DND-41 (cell line): ENCODE data around the gene CDH16.

Source experiments
- ATAC-seq: fragments of 200-7000 bp; cut with Tn5 transposase; 3 replicates; pipeline ENCODE4 v1.9.1; 2021; ENCODE audit warnings: low read depth; ENCODE audit not compliant: insufficient read depth
- DNase-seq: peaks from one replicate; pipeline ENCODE4 v3.0.0-alpha.2; 2020
- H2AFZ ChIP-seq: 2 replicates; pipeline ENCODE4 v1.6.0; 2012; ENCODE audit warnings: low read depth, low read length
- H3K27ac ChIP-seq: 2 replicates; pipeline ENCODE4 v1.5.1; 2012; ENCODE audit warnings: low read length, inconsistent platforms
- H3K27me3 ChIP-seq: fragments of 200-600 bp; sonication (generic); 2 replicates; pipeline ENCODE4 v1.6.0; 2012; ENCODE audit warnings: low read length, mild to moderate bottlenecking, inconsistent platforms; ENCODE audit not compliant: insufficient read depth, poor library complexity
- H3K36me3 ChIP-seq: 2 replicates; pipeline ENCODE4 v1.5.1; 2012; ENCODE audit warnings: low read length, inconsistent platforms; ENCODE audit not compliant: insufficient read depth
- H3K4me1 ChIP-seq: 2 replicates; pipeline ENCODE4 v1.5.1; 2012; ENCODE audit warnings: mild to moderate bottlenecking, low read length; ENCODE audit not compliant: insufficient read depth
- H3K4me2 ChIP-seq: 2 replicates; pipeline ENCODE4 v1.6.0; 2012; ENCODE audit warnings: mild to moderate bottlenecking, moderate library complexity, low read length, inconsistent platforms; ENCODE audit not compliant: insufficient read depth
- H3K4me3 ChIP-seq, 2 experiments: fragments of 200-600 bp in 1 of 2; shearing (Covaris generic) in 1 of 2; 2 replicates each; pipeline ENCODE4 v1.5.1; 2012 to 2016; ENCODE audit warnings: inconsistent platforms in 2 of 2, low read length in 2 of 2, mild to moderate bottlenecking in 2 of 2, low read depth in 1 of 2, moderate library complexity in 1 of 2
- H3K79me2 ChIP-seq: 2 replicates; pipeline ENCODE4 v1.6.0; 2012; ENCODE audit warnings: low read length, inconsistent platforms; ENCODE audit not compliant: insufficient read depth
- H3K9ac ChIP-seq: 2 replicates; pipeline ENCODE4 v1.6.0; 2012; ENCODE audit warnings: low read depth, mild to moderate bottlenecking, inconsistent platforms, low read length, moderate library complexity
- H3K9me3 ChIP-seq: 2 replicates; pipeline ENCODE4 v1.5.1; 2012; ENCODE audit warnings: low read length, moderate library complexity, mild to moderate bottlenecking, inconsistent platforms; ENCODE audit not compliant: insufficient read depth, severe bottlenecking
- H4K20me1 ChIP-seq: 2 replicates; pipeline ENCODE4 v1.6.0; 2012; ENCODE audit warnings: low read length; ENCODE audit not compliant: insufficient read depth
- EZH2 ChIP-seq: IDR thresholded peaks from 3 replicates; pipeline ENCODE4 v1.6.1; 2012; ENCODE audit warnings: borderline replicate concordance, low read depth, mild to moderate bottlenecking, moderate library complexity, low read length, inconsistent platforms; ENCODE audit not compliant: severe bottlenecking
- TF ChIP-seq, protein P1 (sequence below): IDR thresholded peaks from 2 replicates; pipeline ENCODE4 v1.5.1; 2012; ENCODE audit warnings: borderline replicate concordance, low read length, moderate library complexity, mild to moderate bottlenecking; ENCODE audit not compliant: poor library complexity, severe bottlenecking; ENCODE audit errors: extremely low read depth

Gene CDH16

DNA sequence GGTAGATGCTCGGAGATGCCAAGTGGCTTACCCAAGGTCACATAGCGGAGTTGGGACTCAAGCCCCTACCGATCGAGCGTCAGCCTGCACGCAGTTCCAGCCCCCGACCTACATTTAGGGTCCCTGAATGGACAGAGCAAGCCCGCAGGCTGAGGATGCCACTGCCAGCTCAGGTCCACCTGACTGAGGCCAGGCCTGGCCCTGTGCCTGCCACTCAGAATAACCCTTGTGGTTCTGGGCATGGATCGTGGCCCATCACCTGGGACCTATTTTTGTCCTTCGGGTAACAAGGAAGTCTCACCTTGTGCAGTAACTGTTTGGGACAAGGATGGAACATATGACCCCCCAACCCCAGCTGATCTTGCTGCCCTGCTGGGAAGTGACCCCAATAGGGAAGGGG, 17.1 kb downstream of the CDH16 start:
- ATAC-seq = no peak

DNA sequence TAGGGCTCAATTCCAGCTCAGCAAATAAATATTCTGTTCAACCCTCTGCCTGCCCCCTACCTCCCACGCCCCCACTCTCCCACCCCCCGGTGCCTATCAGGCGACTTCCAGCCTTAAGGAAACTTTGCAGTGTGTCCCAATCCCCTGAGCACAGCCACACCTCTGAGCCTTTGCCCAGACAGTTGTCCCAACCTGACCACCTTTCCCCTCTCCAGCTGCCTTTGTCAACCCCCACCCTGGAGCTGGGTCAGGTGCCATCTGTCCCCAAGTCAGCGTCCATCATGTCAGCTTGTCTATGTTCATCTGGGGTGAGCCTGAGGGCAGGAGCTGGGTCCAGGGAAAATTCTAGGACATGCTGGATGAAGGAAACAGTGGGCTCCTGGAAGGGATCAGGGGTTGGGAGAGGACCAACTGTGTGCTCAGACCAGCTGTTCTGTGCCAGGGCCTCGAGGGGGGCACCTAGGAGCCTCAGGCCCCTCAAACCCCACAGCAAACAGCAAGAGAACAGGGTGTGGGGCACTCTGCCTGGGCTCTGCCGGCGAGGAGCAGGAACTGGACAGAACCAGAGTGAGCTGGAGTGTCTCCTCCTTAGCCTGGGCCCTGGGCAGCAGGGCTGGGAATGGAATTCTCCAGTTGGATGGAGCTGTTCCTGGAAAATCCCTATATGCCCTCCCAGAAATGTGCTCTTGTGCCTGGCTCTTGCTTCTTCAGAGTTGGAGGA, 17.8 kb downstream of the CDH16 start:
- Histone ChIP-seq H3K9ac (no peak overlapping the region), H4K20me1 (no peaks in the 10 kb centered on the region), H2AFZ (no peak overlapping the region), H3K4me2 (no peak overlapping the region), H3K27ac (no peak overlapping the region), H3K27me3 (no peaks in the 10 kb centered on the region), H3K36me3 (no peaks in the 10 kb centered on the region), H3K9me3 (no peaks in the 10 kb centered on the region), H3K79me2 (no peaks in the 10 kb centered on the region), H3K4me3 (no peak overlapping the region), H3K4me1 (no peaks in the 10 kb centered on the region)
- DNase-seq (no peak), ATAC-seq (no peak)
- TF ChIP-seq, protein P1, sequence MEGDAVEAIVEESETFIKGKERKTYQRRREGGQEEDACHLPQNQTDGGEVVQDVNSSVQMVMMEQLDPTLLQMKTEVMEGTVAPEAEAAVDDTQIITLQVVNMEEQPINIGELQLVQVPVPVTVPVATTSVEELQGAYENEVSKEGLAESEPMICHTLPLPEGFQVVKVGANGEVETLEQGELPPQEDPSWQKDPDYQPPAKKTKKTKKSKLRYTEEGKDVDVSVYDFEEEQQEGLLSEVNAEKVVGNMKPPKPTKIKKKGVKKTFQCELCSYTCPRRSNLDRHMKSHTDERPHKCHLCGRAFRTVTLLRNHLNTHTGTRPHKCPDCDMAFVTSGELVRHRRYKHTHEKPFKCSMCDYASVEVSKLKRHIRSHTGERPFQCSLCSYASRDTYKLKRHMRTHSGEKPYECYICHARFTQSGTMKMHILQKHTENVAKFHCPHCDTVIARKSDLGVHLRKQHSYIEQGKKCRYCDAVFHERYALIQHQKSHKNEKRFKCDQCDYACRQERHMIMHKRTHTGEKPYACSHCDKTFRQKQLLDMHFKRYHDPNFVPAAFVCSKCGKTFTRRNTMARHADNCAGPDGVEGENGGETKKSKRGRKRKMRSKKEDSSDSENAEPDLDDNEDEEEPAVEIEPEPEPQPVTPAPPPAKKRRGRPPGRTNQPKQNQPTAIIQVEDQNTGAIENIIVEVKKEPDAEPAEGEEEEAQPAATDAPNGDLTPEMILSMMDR = no peak
- TF ChIP-seq EZH2 = no peak

More for the DNA sequence above, 17.1 kb downstream of the CDH16 start:
- no peaks in the 10 kb centered on the region for H3K36me3 ChIP-seq
- H3K4me1 ChIP-seq = no peaks in the 10 kb centered on the region
- TF ChIP-seq EZH2 = no peak
- TF ChIP-seq, protein P1 = no peak
- no peak overlapping the region for H3K27ac ChIP-seq
- H3K9ac ChIP-seq = no peak overlapping the region
- H2AFZ ChIP-seq = no peak overlapping the region
- no peak overlapping the region for H3K4me2 ChIP-seq
- H3K4me3 ChIP-seq = no peak overlapping the region
- no peaks in the 10 kb centered on the region for H3K79me2 ChIP-seq
- H3K9me3 ChIP-seq = no peaks in the 10 kb centered on the region
- H3K27me3 ChIP-seq = no peaks in the 10 kb centered on the region
- H4K20me1 ChIP-seq = no peaks in the 10 kb centered on the region
- DNase-seq = no peak

GRCh38 chr16:66899945-66900710, 18.6 kb downstream of the CDH16 start:
- no peaks in the 10 kb centered on the region for H3K27me3 ChIP-seq
- H3K9me3 ChIP-seq = no peaks in the 10 kb centered on the region
- H3K27ac ChIP-seq = no peak overlapping the region
- no peaks in the 10 kb centered on the region for H3K4me1 ChIP-seq
- no peak overlapping the region for H3K4me3 ChIP-seq
- H4K20me1 ChIP-seq = peaks cover 1% of the 10 kb centered on the region; the same call in 1 of the 2 replicates
- no peak for ATAC-seq
- no peak overlapping the region for H3K4me2 ChIP-seq
- H2AFZ ChIP-seq = no peak overlapping the region
- no peaks in the 10 kb centered on the region for H3K79me2 ChIP-seq
- H3K36me3 ChIP-seq = no peaks in the 10 kb centered on the region
- no peak for TF ChIP-seq EZH2
- TF ChIP-seq, protein P1 = no peak
- H3K9ac ChIP-seq = no peak overlapping the region
- DNase-seq = no peak
